ENCODE measurements around the gene TLK2.
"Not testable (repeated sequence)": the region's sequence is repeated elsewhere in the genome, so short reads cannot be mapped to it uniquely, and the experiment has no call there.

TLK2 gene

GRCh38 chr17:62611728-62612127 lies 133.1 kb downstream of the TLK2 start (continued):
- TF ChIP-seq ZBTB11 (tag by site-specific recombination; conservative IDR thresholded peaks at IDR 0.05; ENCODE audit: low read depth) (no peak), AEBP2 (tag by site-specific recombination; IDR thresholded peaks at IDR 0.05; ENCODE audit: borderline replicate concordance) (no peak), GLI4 (tag by site-specific recombination; IDR thresholded peaks at IDR 0.05) (no peak), KLF8 (tag by site-specific recombination; IDR thresholded peaks at IDR 0.05) (no peak), TCF7L2 (IDR thresholded peaks at IDR 0.05; ENCODE audit: borderline replicate concordance, low read depth, low read length) (no peak)

- H3K4me1 ChIP-seq (ENCODE audit: control insufficient read depth, insufficient read depth, low read length); POLR2A ChIA-PET: not testable (repeated sequence)
- peaks cover 50 to 83% of the 10 kb centered on the region in 2 experiments for H3K36me3 ChIP-seq (ENCODE audit: control insufficient read depth in 2 of 2, insufficient read depth in 1 of 2, low read length in 2 of 2)
Measured at GRCh38 chr17:62612289-62612688, 133.7 kb downstream of the TLK2 start.

GRCh38 chr17:62613095-62613494 lies 134.5 kb downstream of the TLK2 start:
- H3K4me3 ChIP-seq (ENCODE audit: low read depth, low read length); CTCF ChIA-PET; POLR2A ChIA-PET; H3K9me3 ChIP-seq (ENCODE audit: control insufficient read depth, insufficient read depth, low read depth, low read length); H3K27ac ChIP-seq (ENCODE audit: extremely low read depth, low read depth, low read length); H3K4me1 ChIP-seq (ENCODE audit: control insufficient read depth, insufficient read depth, low read length): not testable (repeated sequence)
- peaks cover 42 to 80% of the 10 kb centered on the region in 2 experiments for H3K36me3 ChIP-seq (ENCODE audit: control insufficient read depth in 2 of 2, insufficient read depth in 1 of 2, low read length in 2 of 2)
- TF ChIP-seq EGR2 (tag by site-specific recombination; IDR thresholded peaks at IDR 0.05; ENCODE audit: low read depth): 0 out of 2 replicates have a peak, but pooled peaks have one; percentile 11

More at GRCh38 chr17:62612289-62612688, 133.7 kb downstream of the TLK2 start:
- H3K27ac ChIP-seq (ENCODE audit: extremely low read depth, low read depth, low read length); H3K9me3 ChIP-seq (ENCODE audit: control insufficient read depth, insufficient read depth, low read depth, low read length); CTCF ChIA-PET; H3K4me3 ChIP-seq (ENCODE audit: low read depth, low read length): not testable (repeated sequence)

GRCh38 chr17:62614142-62614541 lies 135.5 kb downstream of the TLK2 start:
- Histone ChIP-seq H3K36me3 (ENCODE audit: control insufficient read depth in 2 of 2, insufficient read depth in 1 of 2, low read length in 2 of 2) (peaks cover 31 to 78% of the 10 kb centered on the region in 2 experiments), H3K9me3 (ENCODE audit: control insufficient read depth, insufficient read depth, low read depth, low read length) (no peaks in the 10 kb centered on the region), H3K27ac (ENCODE audit: extremely low read depth, low read depth, low read length) (no peak overlapping the region), H3K4me1 (ENCODE audit: control insufficient read depth, insufficient read depth, low read length) (no peaks in the 10 kb centered on the region), H3K4me3 (ENCODE audit: low read depth, low read length) (no peak overlapping the region)
- no peak for TF ChIP-seq HOXA7 (CRISPR knock-in tag; IDR thresholded peaks at IDR 0.05; ENCODE audit: borderline replicate concordance)
- CTCF ChIA-PET: interaction anchor here (0.6 to 1.3 kb wide), 2 partner anchors 9 to 285 kb away, joined by 3 read pairs; no protein-coding TSS in a partner anchor
- POLR2A ChIA-PET: interaction anchor here (0.7 kb wide), 1 partner anchor 11 kb away, joined by 4 read pairs; no protein-coding TSS in a partner anchor

GRCh38 chr17:62615503-62615902 lies 136.9 kb downstream of the TLK2 start:
- H3K9me3 ChIP-seq (ENCODE audit: control insufficient read depth, insufficient read depth, low read depth, low read length): no peaks in the 10 kb centered on the region
- peaks cover 21 to 67% of the 10 kb centered on the region in 2 experiments for H3K36me3 ChIP-seq (ENCODE audit: control insufficient read depth in 2 of 2, insufficient read depth in 1 of 2, low read length in 2 of 2)
- no peaks in the 10 kb centered on the region for H3K4me1 ChIP-seq (ENCODE audit: control insufficient read depth, insufficient read depth, low read length)
- H3K27ac ChIP-seq (ENCODE audit: extremely low read depth, low read depth, low read length): no peak overlapping the region
- ChIA-PET CTCF (no interaction called here), POLR2A (no interaction called here)
- TF ChIP-seq ZFP69B (tag by site-specific recombination; IDR thresholded peaks at IDR 0.05) (no peak), SCRT2 (tag by site-specific recombination; IDR thresholded peaks at IDR 0.05) (0 out of 2 replicates have a peak, but pooled peaks have one; percentile 12)
- H3K4me3 ChIP-seq (ENCODE audit: low read depth, low read length): no peak overlapping the region

Measured in HEK293 (cell line).